Measurements from ENCODE around the gene ADAP2.
"Not testable (repeated sequence)": the region's sequence is repeated elsewhere in the genome, so short reads cannot be mapped to it uniquely, and the experiment has no call there.

DNA sequence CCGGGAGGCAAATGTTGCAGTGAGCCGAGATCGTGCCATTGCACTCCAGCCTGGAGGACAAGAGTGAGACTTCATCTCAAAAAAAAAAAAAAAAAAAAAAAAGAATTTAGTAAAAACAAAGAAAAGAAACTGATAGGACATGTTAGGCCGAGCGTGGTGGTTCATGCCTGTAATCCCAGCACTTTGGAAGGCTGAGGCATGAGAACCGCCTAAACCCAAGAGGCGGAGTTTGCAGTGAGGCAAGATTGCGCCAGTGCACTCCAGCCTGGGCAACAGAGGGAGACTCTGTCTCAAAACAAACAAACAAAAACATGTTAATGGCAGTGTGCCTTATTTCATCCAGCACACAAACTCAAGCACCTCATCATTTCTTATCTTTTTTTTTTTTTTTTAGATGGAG, 42.6 kb downstream of the ADAP2 start:
- not testable (repeated sequence) for TF ChIP-seq CTCF (IDR thresholded peaks at IDR 0.05 in 4 of 5, conservative IDR thresholded peaks at IDR 0.05 in 1 of 5); POLR2A (IDR thresholded peaks at IDR 0.05)
